ENCODE measurements around the gene S100PBP.

The S100PBP gene

GRCh38 chr1:32817159-32817814 lies at the start of gene S100PBP, which contains the start of gene YARS1:
TSS of gene S100PBP (plus strand) at chr1:32817653. CDS start at chr1:32826100, 8,447 bp downstream.
TSS of gene YARS1 (minus strand) at chr1:32817358. CDS start at chr1:32817244, 114 bp downstream.
- no peak for TF ChIP-seq JUND (IDR thresholded peaks at IDR 0.05; ENCODE audit: low read depth)
- in situ Hi-C loops (cut with HindIII; ENCODE audit: low pct_unique_long_range_greater_than_20kb, low sequenced_read_pairs), result no loop called here
- DNase-seq (ENCODE audit: low read depth in 1 of 2, low spot score in 1 of 2), result peak; percentile 81 to 97

DNA sequence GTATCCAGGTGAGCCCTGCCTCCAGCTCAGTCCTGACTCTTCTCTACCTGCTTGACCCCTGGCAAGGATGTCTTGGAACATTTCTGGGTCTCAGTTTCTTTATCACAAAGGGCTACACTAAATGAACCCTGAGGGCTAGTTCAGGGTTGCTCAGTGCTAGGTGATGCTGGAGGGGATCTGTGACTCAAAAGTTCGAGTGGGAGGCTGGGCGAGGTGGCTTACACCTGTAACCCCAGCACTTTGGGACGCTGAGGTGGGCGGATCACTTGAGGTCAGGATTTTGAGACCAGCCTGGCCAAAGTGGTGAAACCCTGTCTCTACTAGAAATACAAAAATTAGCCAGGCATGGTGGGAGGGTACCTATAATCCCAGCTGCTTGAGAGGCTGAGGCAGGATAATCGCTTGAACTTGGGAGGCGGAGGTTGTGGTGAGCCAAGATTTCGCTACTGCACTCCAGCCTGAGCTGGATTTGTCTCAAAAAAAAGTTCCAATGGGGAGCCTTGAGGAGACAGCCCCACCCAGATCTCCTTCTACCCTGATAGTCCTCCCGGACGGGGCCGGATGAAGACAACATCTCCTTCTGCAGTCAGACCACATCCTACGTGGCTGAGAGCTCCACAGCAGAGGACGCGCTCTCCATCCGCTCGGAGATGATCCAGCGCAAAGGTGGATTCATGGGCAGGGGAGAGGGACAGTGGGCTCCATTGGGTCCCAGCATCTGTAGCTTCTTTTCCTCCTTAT lies 49.2 kb upstream of the S100PBP start:
- no peak for TF ChIP-seq JUND (IDR thresholded peaks at IDR 0.05; ENCODE audit: low read depth)
- in situ Hi-C loops (cut with HindIII; ENCODE audit: low pct_unique_long_range_greater_than_20kb, low sequenced_read_pairs), result no loop called here
- DNase-seq (ENCODE audit: low read depth in 1 of 2, low spot score in 1 of 2), result no peak

- in situ Hi-C loops (cut with HindIII; ENCODE audit: low pct_unique_long_range_greater_than_20kb, low sequenced_read_pairs), result no loop called here
- DNase-seq (ENCODE audit: low read depth in 1 of 2, low spot score in 1 of 2), result no peak
- no peak for TF ChIP-seq JUND (IDR thresholded peaks at IDR 0.05; ENCODE audit: low read depth)
Measured at GRCh38 chr1:32769524-32770220, 47.8 kb upstream of the S100PBP start.

- DNase-seq (ENCODE audit: low read depth in 1 of 2, low spot score in 1 of 2), result no peak
- in situ Hi-C loops (cut with HindIII; ENCODE audit: low pct_unique_long_range_greater_than_20kb, low sequenced_read_pairs), result no loop called here
- TF ChIP-seq JUND (IDR thresholded peaks at IDR 0.05; ENCODE audit: low read depth), result no peak
Measured at GRCh38 chr1:32770221-32770731, 47.2 kb upstream of the S100PBP start.

DNA sequence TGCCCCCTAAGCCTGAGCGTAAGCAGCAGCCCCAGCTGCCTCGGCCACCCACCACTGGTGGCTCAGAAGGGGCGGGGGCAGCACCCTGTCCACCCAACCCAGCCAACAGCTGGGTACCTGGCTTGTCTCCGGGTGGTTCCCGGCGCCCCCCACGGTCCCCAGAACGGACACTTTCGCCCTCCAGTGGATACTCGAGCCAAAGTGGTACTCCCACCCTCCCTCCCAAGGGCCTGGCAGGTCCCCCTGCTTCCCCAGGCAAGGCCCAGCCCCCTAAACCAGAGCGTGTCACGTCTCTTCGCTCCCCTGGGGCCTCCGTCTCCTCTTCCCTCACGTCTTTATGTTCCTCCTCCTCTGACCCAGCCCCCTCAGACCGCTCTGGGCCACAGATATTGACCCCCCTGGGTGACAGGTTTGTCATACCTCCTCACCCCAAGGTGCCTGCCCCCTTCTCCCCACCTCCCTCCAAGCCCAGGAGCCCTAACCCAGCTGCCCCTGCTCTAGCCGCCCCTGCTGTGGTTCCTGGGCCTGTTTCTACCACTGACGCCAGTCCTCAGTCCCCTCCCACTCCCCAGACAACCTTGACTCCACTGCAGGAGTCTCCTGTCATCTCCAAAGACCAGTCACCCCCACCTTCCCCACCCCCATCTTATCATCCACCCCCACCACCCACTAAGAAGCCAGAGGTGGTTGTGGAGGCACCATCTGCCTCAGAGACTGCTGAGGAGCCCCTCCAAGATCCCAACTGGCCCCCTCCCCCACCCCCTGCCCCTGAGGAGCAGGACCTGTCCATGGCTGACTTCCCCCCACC lies 46.5 kb upstream of the S100PBP start:
- in situ Hi-C loops (cut with HindIII; ENCODE audit: low pct_unique_long_range_greater_than_20kb, low sequenced_read_pairs), result no loop called here
- no peak for TF ChIP-seq JUND (IDR thresholded peaks at IDR 0.05; ENCODE audit: low read depth)
- no peak for DNase-seq (ENCODE audit: low read depth in 1 of 2, low spot score in 1 of 2)

DNA sequence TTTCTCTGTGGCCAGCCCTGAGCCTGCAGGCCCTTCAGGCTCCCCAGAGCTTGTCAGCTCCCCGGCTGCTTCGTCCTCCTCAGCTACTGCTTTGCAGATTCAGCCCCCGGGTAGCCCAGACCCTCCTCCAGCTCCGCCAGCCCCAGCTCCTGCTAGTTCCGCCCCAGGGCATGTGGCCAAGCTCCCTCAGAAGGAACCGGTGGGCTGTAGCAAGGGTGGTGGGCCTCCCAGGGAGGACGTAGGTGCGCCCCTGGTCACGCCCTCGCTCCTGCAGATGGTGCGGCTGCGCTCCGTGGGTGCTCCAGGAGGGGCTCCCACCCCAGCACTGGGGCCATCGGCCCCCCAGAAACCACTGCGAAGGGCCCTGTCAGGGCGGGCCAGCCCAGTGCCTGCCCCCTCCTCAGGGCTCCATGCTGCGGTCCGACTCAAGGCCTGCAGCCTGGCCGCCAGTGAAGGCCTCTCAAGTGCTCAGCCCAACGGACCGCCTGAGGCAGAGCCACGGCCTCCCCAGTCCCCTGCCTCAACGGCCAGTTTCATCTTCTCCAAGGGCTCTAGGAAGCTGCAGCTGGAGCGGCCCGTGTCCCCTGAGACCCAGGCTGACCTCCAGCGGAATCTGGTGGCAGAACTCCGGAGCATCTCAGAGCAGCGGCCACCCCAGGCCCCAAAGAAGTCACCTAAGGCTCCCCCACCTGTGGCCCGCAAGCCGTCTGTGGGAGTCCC lies 45.7 kb upstream of the S100PBP start:
- no peak for DNase-seq (ENCODE audit: low read depth in 1 of 2, low spot score in 1 of 2)
- in situ Hi-C loops (cut with HindIII; ENCODE audit: low pct_unique_long_range_greater_than_20kb, low sequenced_read_pairs), result no loop called here
- no peak for TF ChIP-seq JUND (IDR thresholded peaks at IDR 0.05; ENCODE audit: low read depth)

DNA sequence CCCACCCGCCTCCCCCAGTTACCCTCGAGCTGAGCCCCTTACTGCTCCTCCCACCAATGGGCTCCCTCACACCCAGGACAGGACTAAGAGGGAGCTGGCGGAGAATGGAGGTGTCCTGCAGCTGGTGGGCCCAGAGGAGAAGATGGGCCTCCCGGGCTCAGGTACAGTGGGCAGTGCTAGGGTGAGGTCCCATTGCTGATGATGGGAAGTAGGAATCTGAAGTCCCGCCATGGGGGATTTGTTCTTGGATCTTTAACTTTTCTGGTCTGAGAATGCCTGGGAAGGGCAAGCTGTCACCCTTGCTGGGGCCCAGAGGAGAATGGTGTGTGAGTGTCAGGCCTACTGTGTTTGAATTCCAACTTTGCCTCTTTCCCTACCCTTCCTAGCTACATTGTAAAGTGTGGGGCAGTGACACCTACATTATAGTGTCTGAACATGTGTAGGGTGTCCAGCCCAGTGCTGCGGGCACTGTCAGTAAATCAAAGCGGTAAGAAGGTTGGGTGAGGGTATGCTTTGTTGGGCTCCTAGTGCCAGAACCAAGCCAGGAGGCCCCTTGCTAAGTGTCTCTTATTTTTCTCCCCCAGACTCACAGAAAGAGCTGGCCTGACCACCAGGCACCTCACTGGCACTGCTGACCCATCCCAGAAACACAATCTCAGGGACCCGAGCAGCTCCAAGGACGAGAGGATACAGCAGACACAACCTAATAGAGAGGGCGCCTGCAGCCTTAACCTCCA lies 45.0 kb upstream of the S100PBP start:
- no peak for TF ChIP-seq JUND (IDR thresholded peaks at IDR 0.05; ENCODE audit: low read depth)
- DNase-seq (ENCODE audit: low read depth in 1 of 2, low spot score in 1 of 2), result no peak
- in situ Hi-C loops (cut with HindIII; ENCODE audit: low pct_unique_long_range_greater_than_20kb, low sequenced_read_pairs), result no loop called here

- in situ Hi-C loops (cut with HindIII; ENCODE audit: low pct_unique_long_range_greater_than_20kb, low sequenced_read_pairs), result no loop called here
- DNase-seq (ENCODE audit: low read depth in 1 of 2, low spot score in 1 of 2), result peak; percentile 67 to 83
- TF ChIP-seq JUND (IDR thresholded peaks at IDR 0.05; ENCODE audit: low read depth), result no peak
Measured at GRCh38 chr1:32773018-32773763, 44.3 kb upstream of the S100PBP start.

- TF ChIP-seq JUND (IDR thresholded peaks at IDR 0.05; ENCODE audit: low read depth), result no peak
- in situ Hi-C loops (cut with HindIII; ENCODE audit: low pct_unique_long_range_greater_than_20kb, low sequenced_read_pairs), result no loop called here
- DNase-seq (ENCODE audit: low read depth in 1 of 2, low spot score in 1 of 2), result no peak
Measured at GRCh38 chr1:32773764-32774463, 43.5 kb upstream of the S100PBP start.

DNA sequence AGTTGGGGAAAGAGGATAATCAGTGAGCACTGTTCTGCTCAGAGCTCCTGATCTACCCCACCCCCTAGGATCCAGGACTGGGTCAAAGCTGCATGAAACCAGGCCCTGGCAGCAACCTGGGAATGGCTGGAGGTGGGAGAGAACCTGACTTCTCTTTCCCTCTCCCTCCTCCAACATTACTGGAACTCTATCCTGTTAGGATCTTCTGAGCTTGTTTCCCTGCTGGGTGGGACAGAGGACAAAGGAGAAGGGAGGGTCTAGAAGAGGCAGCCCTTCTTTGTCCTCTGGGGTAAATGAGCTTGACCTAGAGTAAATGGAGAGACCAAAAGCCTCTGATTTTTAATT lies 43.0 kb upstream of the S100PBP start:
- in situ Hi-C loops (cut with HindIII; ENCODE audit: low pct_unique_long_range_greater_than_20kb, low sequenced_read_pairs), result no loop called here
- TF ChIP-seq JUND (IDR thresholded peaks at IDR 0.05; ENCODE audit: low read depth), result no peak
- no peak for DNase-seq (ENCODE audit: low read depth in 1 of 2, low spot score in 1 of 2)
